Left cardiac atrium (tissue), 4 donors: ENCODE results near the gene DDX10. TPM values are rescaled to one million over a fixed set of nuclear protein-coding genes. Genes with fewer than 3 reads are reported as not detected.

Experiments
- ATAC-seq, 2 donors: fragments of 200-7000 bp; cut with Tn5 transposase; one replicate each; pipeline ENCODE4 v1.9.1; 2020; ENCODE audit warnings: mild to moderate bottlenecking in 2 of 2, moderate library complexity in 2 of 2
- DNase-seq: peaks from one replicate; pipeline ENCODE4 v3.0.0-alpha.2; 2020
- intact Hi-C, 2 donors: fragments of 100-400 bp; cut with DNase I; formaldehyde crosslinking; loops; one replicate each; pipeline versions ENCODE4 v1.14.1 to v1.15.1; 2022 to 2023
- total RNA-seq, 2 donors: library from RNA; stranded (reverse); fragmentation: NEBNext Ultra II Directional; extraction: Animal tissue kit (Norgen Biotek cat#: 25700); gene quantifications; one replicate each; pipeline ENCODE4 v1.2.1, GENCODE V29; 2021
- donor health status: DM: no; HTN: yes; CAD: no.
- donor health status: DM: no; HTN: yes; CAD: no; lungs with severe emphysema.
- donor health status: DM: yes; HTN: yes; CAD: no.
- donor health status: Dilated cardiomyopathy.

DDX10 gene
- total RNA-seq, 2 donors from 2014 or later, result 13.5 to 19.8 TPM

DNA sequence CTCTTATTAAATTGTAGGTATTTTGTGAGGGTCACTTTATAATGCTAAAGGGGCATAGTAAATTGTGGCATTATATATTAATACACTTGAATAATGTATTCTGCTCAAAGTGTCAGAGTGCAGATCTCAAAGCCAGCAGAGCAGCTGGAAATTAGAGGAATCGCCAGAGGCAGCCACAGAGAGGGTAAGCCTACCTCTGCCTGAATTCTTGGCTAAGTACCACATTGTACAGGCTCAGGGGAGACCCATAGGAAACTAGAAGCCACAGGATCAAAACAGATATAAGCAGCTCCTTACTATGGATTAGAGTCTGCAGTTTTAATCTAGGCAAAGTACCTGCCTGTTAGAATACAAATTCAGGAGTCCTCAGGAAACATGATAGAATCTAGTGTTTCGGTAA lies 249.3 kb downstream of the DDX10 start:
- no peak for DNase-seq
- ATAC-seq, result no peak
- intact Hi-C loops, result no loop called here

DNA sequence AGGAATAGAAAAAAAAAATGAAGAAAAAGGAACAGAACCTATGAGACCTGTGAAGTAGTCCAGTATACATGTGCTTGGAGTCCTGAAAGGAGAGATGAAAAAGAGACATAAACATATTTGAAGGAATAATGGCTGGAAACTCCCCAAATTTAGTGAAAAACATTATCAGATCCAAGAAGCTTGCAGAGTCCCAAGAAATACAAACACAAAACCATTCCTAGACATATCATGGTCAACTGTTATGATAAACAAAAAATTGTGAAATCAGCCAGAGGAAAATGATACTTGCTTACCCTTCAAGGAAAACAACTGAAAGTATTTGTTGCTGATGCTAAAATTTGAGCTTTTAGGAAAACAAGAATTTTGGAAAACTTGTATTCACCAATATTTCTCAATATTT lies 250.1 kb downstream of the DDX10 start:
- ATAC-seq (no peak), DNase-seq (no peak)
- intact Hi-C loops, result no loop called here

DNA sequence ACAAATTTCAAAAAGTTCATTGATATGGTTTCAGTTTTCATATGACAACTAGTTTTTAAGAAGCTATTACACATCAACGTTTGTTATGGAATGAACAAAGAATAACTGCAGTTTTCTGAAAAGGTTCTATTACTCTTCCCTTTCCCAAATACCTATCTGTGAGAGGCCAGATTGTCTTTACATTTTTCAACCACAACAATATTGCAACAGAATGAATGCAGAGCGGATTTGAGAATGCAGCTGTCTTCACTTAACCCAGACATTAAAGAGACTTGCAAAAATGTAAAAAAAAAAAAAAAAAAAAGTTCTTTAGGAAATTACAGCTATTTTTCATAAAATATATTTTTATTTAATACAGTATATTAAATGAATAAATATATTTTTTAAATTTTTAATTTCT lies 250.8 kb downstream of the DDX10 start:
- no peak for ATAC-seq
- intact Hi-C loops, result no loop called here
- DNase-seq, result no peak

DNA sequence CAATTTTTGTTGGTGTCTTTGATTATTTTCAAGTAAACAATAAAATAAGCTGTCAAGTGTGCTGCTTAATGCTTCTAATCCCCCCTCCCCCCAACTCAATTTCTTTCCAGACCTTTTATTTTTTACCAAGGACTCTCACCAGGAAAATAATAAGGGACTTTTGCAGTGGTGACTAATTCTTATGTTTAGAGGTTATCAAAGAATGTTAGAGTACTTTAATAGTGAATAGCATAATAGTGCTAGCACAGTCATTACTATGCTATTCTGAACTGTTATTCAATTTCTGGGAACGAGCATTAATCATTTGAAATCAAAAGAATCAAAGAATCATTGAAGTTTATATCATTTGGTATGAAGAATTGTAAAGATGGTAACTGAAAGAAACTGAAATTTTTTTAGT lies 251.4 kb downstream of the DDX10 start:
- ATAC-seq, result no peak
- no peak for DNase-seq
- intact Hi-C loops, result no loop called here

DNA sequence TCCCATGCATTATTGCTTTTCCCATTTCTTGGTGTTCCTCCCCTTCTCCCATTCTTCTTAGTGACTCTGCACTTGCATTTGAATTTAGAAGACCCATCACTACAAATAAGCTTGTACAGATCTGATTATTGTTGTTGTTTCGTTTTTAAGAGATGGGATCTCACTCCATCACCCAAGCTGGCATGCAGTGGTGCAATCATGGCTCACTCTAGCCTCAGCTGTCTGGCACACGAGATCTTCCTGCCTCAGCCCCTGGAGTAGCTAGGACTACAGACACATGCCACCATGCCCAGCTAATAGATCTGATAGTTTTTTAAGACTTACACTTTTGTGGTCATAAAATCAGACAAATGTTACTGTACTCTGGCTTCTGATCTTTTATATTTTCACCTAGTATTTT lies 252.1 kb downstream of the DDX10 start:
- DNase-seq (no peak), ATAC-seq (no peak)
- intact Hi-C loops, result no loop called here

DNA sequence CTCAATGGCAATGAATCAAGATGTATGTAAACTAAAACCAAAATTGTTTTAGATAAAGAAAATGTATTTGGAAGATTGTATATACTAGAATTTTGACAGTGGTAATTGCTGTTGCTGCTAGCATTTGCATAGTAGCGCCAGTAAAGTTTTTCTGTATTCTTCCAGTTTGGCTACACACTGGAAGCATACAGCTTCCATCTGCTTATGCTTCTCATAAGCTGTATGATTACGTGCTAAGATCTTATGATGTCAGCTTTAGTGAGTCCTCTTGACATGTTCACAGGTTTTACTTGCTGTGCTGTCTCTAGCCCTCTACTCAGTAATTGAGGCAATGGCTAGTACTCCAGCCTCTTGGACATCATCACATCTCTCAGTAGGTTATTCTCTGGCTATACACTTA lies 256.3 kb downstream of the DDX10 start:
- no peak for ATAC-seq
- intact Hi-C loops, result no loop called here
- no peak for DNase-seq

DNA sequence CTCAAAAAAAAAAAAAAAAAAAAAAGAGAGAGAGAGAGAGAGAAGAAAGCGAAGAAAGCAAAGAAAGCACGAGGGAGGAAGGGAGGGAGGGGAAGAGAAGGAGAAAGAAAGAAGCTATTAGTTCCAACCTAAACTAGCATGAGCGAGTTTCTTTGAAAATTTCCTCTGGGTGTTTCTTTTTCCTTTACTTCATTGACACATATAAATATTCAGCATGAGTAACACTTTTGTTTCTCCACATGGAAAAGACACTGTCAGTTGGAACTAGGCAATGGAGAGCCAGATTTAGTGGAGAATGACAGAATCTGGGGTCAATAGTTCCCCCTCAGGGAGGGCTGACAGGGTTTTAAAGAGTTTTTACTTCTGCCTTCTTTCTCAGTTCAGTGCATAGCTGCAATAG lies 257.4 kb downstream of the DDX10 start:
- ATAC-seq (no peak), DNase-seq (no peak)
- intact Hi-C loops, result no loop called here

DNA sequence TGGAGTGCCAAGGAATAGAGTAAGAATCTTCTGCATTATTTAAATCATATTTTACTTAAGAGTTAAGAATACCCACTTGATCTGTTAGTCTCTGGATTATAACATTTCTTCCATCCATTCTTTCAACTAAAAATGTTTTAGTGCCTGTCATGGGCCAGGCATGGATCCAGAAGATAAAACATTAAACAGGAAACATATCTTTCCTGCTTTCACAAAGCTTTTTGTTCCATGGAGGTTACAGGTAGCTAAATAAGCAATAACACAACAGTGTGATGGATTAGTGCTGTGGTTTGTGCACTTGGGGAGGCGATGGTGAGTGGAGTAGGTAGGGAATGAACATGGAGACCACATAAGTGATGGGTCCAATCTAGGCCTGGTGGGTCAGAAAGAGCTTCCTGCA lies 258.5 kb downstream of the DDX10 start:
- no peak for DNase-seq
- intact Hi-C loops, result no loop called here
- no peak for ATAC-seq

DNA sequence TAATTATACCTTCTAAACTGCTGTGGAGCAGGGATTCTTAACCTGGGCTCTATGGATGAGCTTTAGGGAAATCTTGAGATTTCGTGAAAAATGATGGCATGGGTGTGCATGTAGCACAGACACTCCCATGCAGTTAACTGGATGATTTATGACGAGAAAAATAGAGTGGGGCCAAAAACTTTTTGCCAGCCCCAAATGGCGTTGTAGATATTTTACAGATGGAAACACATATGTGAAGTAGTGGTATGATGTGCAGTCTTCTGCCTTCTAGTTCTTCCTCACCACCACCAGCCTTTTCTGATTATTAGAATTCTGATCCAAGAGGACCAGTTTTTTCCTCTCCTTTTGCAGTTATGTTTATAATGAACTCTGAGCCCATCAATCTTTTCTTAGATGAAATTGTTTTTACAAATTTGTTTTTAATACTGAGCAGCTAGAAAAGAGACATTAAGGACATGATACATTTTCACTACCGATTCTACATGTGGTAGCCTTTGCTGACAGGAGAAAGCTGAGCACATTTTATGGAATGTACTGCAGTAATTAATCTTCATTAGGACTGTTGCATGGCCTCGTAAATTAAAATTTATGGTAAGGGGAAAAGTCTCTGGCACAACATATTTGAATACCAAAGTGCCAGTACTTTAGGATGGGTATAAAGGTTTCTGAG lies 261.4 kb downstream of the DDX10 start:
- ATAC-seq (no peak), DNase-seq (no peak)
- intact Hi-C loops, result no loop called here

DNA sequence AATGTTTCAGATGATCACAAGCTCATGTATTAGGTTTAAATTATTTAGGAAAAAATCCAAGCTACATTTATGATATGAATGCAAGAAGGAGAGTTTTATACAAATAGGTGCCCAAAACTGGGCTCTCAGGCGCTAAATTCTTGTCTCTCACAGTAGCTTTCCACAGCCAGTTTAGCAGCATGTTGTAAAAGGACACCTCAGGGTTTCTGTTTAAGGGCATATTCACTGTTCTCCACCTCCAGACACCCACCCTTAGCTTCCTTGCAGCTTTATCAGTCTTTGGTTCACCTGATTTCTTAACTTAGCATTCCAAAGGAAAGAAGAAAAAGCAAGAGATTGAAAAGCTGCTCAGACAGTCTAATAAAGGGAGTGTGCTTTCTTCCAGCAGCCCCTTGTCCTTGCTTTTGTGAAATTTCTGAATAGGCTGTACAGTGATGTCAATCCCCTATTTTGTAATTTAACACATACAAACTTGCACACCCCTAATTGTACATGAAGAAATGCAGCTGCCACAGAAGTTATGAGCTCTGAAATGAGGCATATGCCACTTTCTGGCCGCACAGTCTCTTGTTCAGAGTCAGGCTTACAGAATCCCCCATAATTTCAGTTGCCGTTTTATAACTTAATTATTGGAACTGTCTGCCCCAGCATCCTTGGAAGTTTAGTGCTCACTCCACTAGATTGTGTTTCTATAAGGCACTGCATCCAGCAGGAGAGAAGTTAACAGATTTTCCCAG lies 262.1 kb downstream of the DDX10 start:
- no peak for ATAC-seq
- intact Hi-C loops, result no loop called here
- DNase-seq, result no peak

DNA sequence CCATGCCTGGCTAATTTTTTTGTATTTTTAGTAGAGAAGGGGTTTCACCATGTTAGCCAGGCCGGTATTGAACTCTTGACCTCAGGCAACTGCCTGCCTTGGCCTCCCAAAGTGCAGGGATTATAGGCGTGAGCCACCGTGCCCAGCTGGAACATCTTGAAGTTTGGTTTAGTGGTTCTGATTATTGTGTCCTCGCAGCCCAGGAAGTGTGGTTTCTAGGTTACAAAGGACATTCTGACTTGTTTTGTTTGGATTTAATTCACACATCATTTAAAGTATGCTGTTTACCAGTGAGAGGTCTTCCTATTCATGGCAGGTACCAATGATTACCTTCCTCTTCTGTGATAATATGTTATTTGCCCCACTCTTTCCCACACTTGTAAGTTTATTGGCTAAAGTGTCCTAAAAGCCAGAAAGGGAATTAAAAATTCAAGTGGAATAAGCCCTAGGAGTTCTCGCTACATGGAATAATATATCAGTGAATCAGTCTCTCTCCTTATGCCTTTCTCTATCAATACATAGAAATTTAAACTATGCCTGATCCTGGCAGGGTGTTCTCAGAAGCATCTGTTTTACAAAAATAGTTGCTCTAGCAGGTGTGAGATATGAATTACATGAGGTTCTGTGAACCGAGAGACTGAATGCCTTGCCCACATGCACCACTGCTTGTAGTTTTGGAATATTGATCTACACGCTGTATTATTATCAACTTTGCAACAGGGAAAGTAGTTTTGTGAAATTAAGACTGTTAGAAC lies 263.1 kb downstream of the DDX10 start:
- ATAC-seq (no peak), DNase-seq (no peak)
- intact Hi-C loops, result no loop called here

DNA sequence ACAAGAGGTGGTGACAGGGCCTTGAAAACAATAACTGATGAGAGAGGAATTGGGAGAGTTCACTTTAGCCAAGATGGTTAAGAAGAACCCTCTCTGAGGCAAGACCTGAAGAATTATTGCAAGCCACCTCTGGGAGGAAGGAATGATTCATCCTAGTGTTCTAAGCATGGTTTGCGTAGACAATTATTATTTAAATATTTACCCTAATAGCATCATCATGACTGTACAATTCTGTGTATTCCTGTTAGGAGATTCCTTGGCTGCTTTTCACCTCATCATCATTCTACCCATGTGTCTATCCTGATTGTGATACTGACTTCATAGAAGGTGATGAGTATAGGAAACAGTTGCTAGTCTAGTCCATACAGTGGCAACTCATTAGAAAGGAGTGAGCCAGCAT lies 264.4 kb downstream of the DDX10 start:
- ATAC-seq (no peak), DNase-seq (no peak)
- intact Hi-C loops, result no loop called here

DNA sequence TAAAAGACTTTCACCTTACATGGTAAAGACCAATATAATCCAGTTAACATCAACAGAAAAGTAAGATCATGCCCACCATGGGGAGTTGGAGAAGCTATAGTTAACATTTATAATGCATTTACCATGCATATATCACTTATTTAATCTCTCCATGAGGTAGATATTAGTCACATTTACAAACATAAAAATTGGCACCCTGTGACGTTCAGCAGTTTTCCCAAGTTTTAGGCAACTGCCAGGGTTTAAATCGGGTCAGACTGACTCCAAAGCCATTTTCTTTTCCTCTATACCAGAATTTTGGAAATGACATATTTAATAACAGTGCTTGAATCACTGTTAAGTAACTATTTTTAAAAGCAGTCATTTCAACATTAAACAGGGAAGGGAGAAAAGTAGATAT lies 266.3 kb downstream of the DDX10 start:
- ATAC-seq (no peak), DNase-seq (no peak)
- intact Hi-C loops, result no loop called here

DNA sequence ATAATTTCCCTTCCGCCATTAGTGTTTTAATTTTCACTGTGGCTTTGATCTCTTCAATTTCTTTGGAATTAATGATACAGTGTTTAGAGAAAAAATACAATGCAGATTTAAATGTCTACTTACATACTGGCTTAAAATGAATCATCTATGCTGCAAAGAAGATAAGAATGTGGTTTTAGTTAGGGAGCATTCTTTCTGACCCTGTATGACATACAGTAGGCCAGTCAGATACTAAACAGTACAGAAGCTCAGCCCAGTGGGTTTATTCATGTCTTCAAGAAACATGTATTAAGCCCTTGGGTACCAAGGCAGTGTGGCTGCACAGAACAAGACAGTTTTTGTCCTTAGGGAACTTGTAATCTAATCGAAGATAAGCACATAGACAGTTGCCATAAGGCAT lies 268.8 kb downstream of the DDX10 start:
- ATAC-seq (no peak), DNase-seq (no peak)
- intact Hi-C loops, result no loop called here

DNA sequence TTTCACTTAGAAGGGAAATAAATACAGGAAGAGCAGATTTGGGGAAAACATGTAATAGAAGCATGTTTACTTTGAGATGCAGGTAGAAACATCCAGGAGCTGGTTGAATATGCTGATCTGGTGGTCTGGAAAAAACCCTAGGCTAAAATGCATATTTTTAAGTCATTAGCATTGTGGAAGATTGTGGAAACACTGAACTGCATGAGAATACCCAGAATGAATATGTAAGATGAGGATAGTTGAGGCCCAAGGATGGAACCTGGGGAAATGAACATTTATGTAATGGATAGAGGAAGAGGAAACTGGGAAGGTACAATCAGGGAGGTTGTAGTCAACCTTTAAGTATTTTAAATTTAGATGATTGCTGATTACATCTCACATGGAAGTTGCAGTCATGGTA lies 269.4 kb downstream of the DDX10 start:
- ATAC-seq (no peak), DNase-seq (no peak)
- intact Hi-C loops, result no loop called here

DNA sequence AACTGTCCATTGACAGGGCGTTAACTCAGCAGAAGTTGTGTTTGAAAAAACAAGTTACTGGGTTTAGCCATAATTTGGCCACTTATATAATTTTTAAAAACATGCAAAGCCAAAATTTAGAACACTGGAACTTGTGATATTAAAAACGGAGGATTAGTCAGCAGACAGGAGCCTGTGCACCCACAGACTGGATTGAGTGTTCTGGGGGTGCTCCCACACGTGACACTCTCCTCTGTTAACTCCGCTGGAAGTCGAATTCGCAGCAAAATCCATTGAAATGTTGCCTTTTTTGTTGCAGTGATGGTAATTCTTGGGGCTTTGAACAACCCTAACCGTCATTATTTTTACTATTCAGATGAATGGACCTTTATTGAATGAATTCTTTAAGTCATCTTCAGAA lies 269.8 kb downstream of the DDX10 start:
- intact Hi-C loops, result no loop called here
- no peak for ATAC-seq
- no peak for DNase-seq

DNA sequence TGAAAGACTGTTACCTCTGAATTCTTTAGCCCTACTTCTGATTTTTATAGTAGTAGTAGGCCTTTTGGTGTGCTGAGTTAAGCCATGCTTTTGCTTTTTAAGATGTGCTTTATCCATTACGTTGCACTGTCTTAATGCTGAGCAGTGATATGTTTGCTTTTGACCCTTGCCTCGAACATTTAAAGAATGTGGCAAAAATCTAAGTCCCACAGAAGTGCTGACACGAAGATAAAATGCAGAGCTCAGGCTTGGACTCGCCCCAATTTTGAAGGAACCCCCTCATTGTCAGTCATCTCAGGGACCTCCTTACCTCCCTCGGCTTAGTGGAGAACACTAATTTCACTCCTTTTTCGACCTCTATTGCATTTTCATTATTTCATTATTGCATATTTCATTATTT lies 272.9 kb downstream of the DDX10 start:
- intact Hi-C loops, result no loop called here
- DNase-seq (no peak), ATAC-seq (no peak)

DNA sequence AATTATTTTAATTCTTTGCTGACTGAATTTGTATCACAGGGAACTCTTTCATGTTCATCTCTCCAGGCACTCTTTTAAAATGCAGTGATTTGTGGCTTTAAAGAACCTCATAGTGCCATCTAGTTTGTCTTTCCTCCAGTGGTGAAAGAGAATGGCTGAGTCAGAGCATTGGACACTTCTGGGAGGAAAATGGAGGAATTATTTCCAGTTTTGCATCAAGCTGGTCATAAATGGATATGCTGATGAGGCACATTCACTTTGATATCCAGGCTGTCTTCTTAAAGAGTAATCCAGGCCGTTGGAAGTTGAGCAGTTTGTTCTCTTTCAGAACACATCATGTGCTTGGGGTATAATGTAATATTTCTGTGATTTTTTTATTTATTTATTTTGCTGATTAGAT lies 273.7 kb downstream of the DDX10 start:
- intact Hi-C loops, result no loop called here
- no peak for ATAC-seq
- DNase-seq, result no peak

DNA sequence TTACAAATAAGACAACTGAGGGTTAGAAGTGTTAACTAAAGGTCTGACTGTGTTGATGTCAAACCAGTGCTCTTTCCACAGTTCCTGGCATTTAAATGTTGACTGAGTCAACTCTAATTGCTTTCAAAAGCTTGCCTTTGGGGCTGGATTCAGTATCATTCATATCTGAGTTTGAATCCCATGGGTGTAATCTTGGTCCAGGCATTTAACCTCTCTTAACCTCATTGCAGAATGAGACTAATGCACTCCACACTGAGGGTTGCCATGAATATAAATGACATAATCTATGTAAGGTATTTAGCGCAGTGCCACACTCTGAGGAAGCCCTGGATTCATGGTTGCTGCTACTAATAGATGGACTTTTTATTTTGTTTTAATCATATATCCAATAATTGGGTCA lies 274.3 kb downstream of the DDX10 start:
- intact Hi-C loops, result no loop called here
- no peak for ATAC-seq
- DNase-seq, result no peak

DNA sequence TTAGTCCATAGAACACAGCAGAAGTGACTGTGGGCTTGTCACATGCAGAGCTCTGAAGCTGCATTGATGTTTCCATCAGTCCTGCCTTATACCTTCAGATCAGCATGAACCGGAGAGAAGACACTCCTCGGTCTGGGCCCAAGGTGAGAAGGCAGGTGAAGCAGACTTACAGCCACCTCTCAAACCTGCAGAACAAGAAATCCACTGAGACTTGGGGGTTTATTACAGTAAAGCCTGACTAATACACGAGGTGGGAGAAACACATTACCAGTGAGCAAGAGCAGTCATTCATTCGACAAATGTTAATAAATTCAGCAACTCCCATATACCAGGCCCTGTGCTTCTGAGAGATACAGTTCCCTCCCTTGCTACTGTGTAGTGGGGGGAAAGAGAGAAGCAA lies 279.0 kb downstream of the DDX10 start:
- intact Hi-C loops, result no loop called here
- ATAC-seq, result no peak
- DNase-seq, result no peak
